IMR-90 (cell line): ENCODE results near the gene PLEKHG5. TPM values are rescaled to one million over a fixed set of nuclear protein-coding genes. Genes with fewer than 3 reads are reported as not detected.
A peak's percentile ranks its signal among the peaks of the same experiment; 100 is the strongest.

Experiments
- ATAC-seq: fragments of 200-7000 bp; cut with Tn5 transposase; 2 replicates; pipeline ENCODE4 v1.9.1; 2020; ENCODE audit warnings: low read depth, mild to moderate bottlenecking, moderate library complexity
- BruUV-seq: library from RNA; stranded (reverse); fragments of 400-500 nt; replicated peaks from 2 replicates; lab custom pipeline; 2021; lab: Mats Ljungman, UMichigan
- CTCF ChIA-PET: fragments of 300-600 bp; formaldehyde crosslinking; extraction: SDS; loops from one replicate; lab custom pipeline; 2021; ENCODE audit warnings: antibody characterized with exemption; lab: Yijun Ruan, JAX
- POLR2A ChIA-PET: fragments of 300-600 bp; sonication (Branson Sonifier 250); formaldehyde crosslinking; loops from one replicate; lab custom pipeline; 2022; ENCODE audit warnings: antibody characterized with exemption; ENCODE audit not compliant: unreplicated experiment; lab: Charles Lee
- DNase-seq: peaks from one replicate; pipeline ENCODE4 v3.0.0; 2013
- H2AFZ ChIP-seq: replicated peaks from 2 replicates; pipeline ENCODE3; 2013; ENCODE audit warnings: low read length, mild to moderate bottlenecking; ENCODE audit not compliant: poor library complexity
- H2AK5ac ChIP-seq: 2 replicates; pipeline ENCODE4 v1.6.1; 2013; ENCODE audit warnings: low read depth, low read length, inconsistent platforms
- H2AK9ac ChIP-seq: replicated peaks from 2 replicates; pipeline ENCODE3; 2013; ENCODE audit warnings: mild to moderate bottlenecking, low read depth, low read length, moderate library complexity; ENCODE audit not compliant: poor library complexity
- H2BK120ac ChIP-seq: 2 replicates; pipeline ENCODE4 v1.6.1; 2013; ENCODE audit warnings: low read depth, low read length, inconsistent platforms
- H2BK15ac ChIP-seq: 3 replicates; pipeline ENCODE4 v1.6.1; 2013; ENCODE audit warnings: low read depth, low read length, inconsistent platforms
- H2BK20ac ChIP-seq: 2 replicates; pipeline ENCODE4 v1.6.1; 2013; ENCODE audit warnings: low read depth, mild to moderate bottlenecking, inconsistent platforms, low read length, moderate library complexity
- H2BK5ac ChIP-seq: 2 replicates; pipeline ENCODE4 v1.6.1; 2013; ENCODE audit warnings: mild to moderate bottlenecking, low read depth, low read length, inconsistent platforms; ENCODE audit not compliant: poor library complexity, severe bottlenecking
- H3K14ac ChIP-seq: replicated peaks from 2 replicates; pipeline ENCODE4 v1.6.1; 2013; ENCODE audit warnings: low read depth, low read length, inconsistent platforms
- H3K18ac ChIP-seq: 2 replicates; pipeline ENCODE4 v1.6.1; 2013; ENCODE audit warnings: low read depth, low read length, control low read depth
- H3K23ac ChIP-seq: 2 replicates; pipeline ENCODE4 v1.6.1; 2013; ENCODE audit warnings: low read depth, low read length, inconsistent platforms
- H3K27ac ChIP-seq: 2 replicates; pipeline ENCODE4 v1.5.1; 2013; ENCODE audit warnings: mild to moderate bottlenecking, control low read depth, low read length; ENCODE audit not compliant: insufficient read depth
- H3K27me3 ChIP-seq: 2 replicates; pipeline ENCODE4 v1.6.1; 2013; ENCODE audit warnings: low read length; ENCODE audit not compliant: control insufficient read depth, insufficient read depth
- H3K36me3 ChIP-seq: 2 replicates; pipeline ENCODE4 v1.6.1; 2013; ENCODE audit warnings: low read length, mixed read lengths; ENCODE audit not compliant: control insufficient read depth, insufficient read depth
- H3K4ac ChIP-seq: 2 replicates; pipeline ENCODE4 v1.6.1; 2013; ENCODE audit warnings: low read depth, low read length, inconsistent platforms
- H3K4me1 ChIP-seq: 2 replicates; pipeline ENCODE4 v1.6.1; 2013; ENCODE audit warnings: low read length, mixed read lengths; ENCODE audit not compliant: control insufficient read depth, insufficient read depth
- H3K4me2 ChIP-seq: 2 replicates; pipeline ENCODE4 v1.6.1; 2013; ENCODE audit warnings: low read depth, mild to moderate bottlenecking, control low read depth, low read length, moderate library complexity
- H3K4me3 ChIP-seq: 2 replicates; pipeline ENCODE4 v1.5.1; 2013; ENCODE audit warnings: low read depth, mild to moderate bottlenecking, control low read depth, low read length, moderate library complexity; ENCODE audit not compliant: insufficient read depth
- H3K56ac ChIP-seq: 2 replicates; pipeline ENCODE4 v1.6.1; 2013; ENCODE audit warnings: low read length, inconsistent platforms; ENCODE audit not compliant: insufficient read depth; ENCODE audit errors: extremely low read depth
- H3K79me1 ChIP-seq, 2 experiments: 2 replicates each; pipeline ENCODE4 v1.6.1; 2013; ENCODE audit warnings: low read length in 2 of 2, inconsistent platforms in 1 of 2, low read depth in 1 of 2
- H3K9ac ChIP-seq: 2 replicates; pipeline ENCODE4 v1.6.1; 2013; ENCODE audit warnings: low read depth, low read length, control low read depth
- H3K9me1 ChIP-seq: 2 replicates; pipeline ENCODE4 v1.6.1; 2013; ENCODE audit warnings: low read length, inconsistent platforms; ENCODE audit not compliant: insufficient read depth
- H3K9me3 ChIP-seq: 2 replicates; pipeline ENCODE4 v1.6.1; 2013; ENCODE audit warnings: low read length; ENCODE audit not compliant: control insufficient read depth, insufficient read depth
- H4K20me1 ChIP-seq: 2 replicates; pipeline ENCODE4 v1.6.1; 2013; ENCODE audit warnings: low read length, inconsistent platforms; ENCODE audit not compliant: insufficient read depth
- H4K5ac ChIP-seq: 2 replicates; pipeline ENCODE4 v1.6.1; 2013; ENCODE audit warnings: mild to moderate bottlenecking, low read depth, low read length, control low read depth
- H4K8ac ChIP-seq, 2 experiments: 2 replicates each; pipeline ENCODE4 v1.6.1; 2013; ENCODE audit warnings: low read depth in 2 of 2, low read length in 2 of 2, control low read depth in 1 of 2, inconsistent platforms in 1 of 2
- H4K91ac ChIP-seq: 2 replicates; pipeline ENCODE4 v1.6.1; 2013; ENCODE audit warnings: low read depth, low read length, inconsistent platforms; ENCODE audit not compliant: insufficient read depth
- BHLHE40 ChIP-seq: fragments of 150-350 bp; IDR thresholded peaks from 2 replicates; pipeline ENCODE4 v1.6.1; 2016; ENCODE audit warnings: mild to moderate bottlenecking, low read depth, low read length
- CEBPB ChIP-seq: IDR thresholded peaks from 2 replicates; pipeline ENCODE4 v1.6.1; 2012; ENCODE audit warnings: low read depth, low read length, improper control_type of control experiment
- CHD1 ChIP-seq: IDR thresholded peaks from 2 replicates; pipeline ENCODE4 v1.6.1; 2012; ENCODE audit warnings: low read depth, low read length, improper control_type of control experiment
- FOS ChIP-seq: fragments of 150-350 bp; IDR thresholded peaks from 2 replicates; pipeline ENCODE4 v1.6.1; 2016; ENCODE audit warnings: low read depth, low read length
- MAFK ChIP-seq: IDR thresholded peaks from 2 replicates; pipeline ENCODE4 v1.6.1; 2012; ENCODE audit warnings: low read depth, low read length, improper control_type of control experiment
- MAZ ChIP-seq: IDR thresholded peaks from 2 replicates; pipeline ENCODE4 v1.6.1; 2012; ENCODE audit warnings: low read depth, mild to moderate bottlenecking, low read length, improper control_type of control experiment, moderate library complexity, borderline replicate concordance
- MXI1 ChIP-seq: IDR thresholded peaks from 2 replicates; pipeline ENCODE4 v1.6.1; 2012; ENCODE audit warnings: low read depth, mild to moderate bottlenecking, low read length, moderate library complexity, borderline replicate concordance
- NFE2L2 ChIP-seq: fragments of 150-350 bp; IDR thresholded peaks from 2 replicates; pipeline ENCODE4 v1.6.1; 2016; ENCODE audit warnings: low read depth, mild to moderate bottlenecking, low read length
- POLR2A ChIP-seq: IDR thresholded peaks from 2 replicates; pipeline ENCODE4 v1.6.1; 2012; ENCODE audit warnings: mild to moderate bottlenecking, low read depth, low read length
- RAD21 ChIP-seq: IDR thresholded peaks from 2 replicates; pipeline ENCODE4 v1.6.1; 2012; ENCODE audit warnings: low read length, improper control_type of control experiment
- RCOR1 ChIP-seq: IDR thresholded peaks from 2 replicates; pipeline ENCODE4 v1.6.1; 2012; ENCODE audit warnings: mild to moderate bottlenecking, low read length, improper control_type of control experiment; ENCODE audit not compliant: insufficient replicate concordance
- RFX5 ChIP-seq: IDR thresholded peaks from 2 replicates; pipeline ENCODE4 v1.8.0; 2012; ENCODE audit warnings: low read depth, mild to moderate bottlenecking, low read length, moderate library complexity
- WGBS, 2 experiments: methylation state at CpG; one replicate each; pipeline versions ENCODE4 v1.1.5 to v1.1.7; 2013; ENCODE audit warnings: missing lambda C conversion rate in 2 of 2; ENCODE audit not compliant: insufficient read length in 1 of 2; ENCODE audit errors: extremely low coverage in 2 of 2; 5-methylcytosine and 5-hydroxymethylcytosine counted together
- dilution Hi-C: fragments of 300-500 bp; cut with HindIII; formaldehyde crosslinking; loops from one replicate; pipeline ENCODE4 v1.14.3; 2018; ENCODE audit warnings: low sequenced_read_pairs; ENCODE audit not compliant: unreplicated experiment
- in situ Hi-C: fragments of 300-500 bp; cut with MboI; formaldehyde crosslinking; loops from 3 replicates; pipeline ENCODE4 v1.14.3; 2019; ENCODE audit warnings: low sequenced_read_pairs, inconsistent platforms, mixed read lengths
- intact Hi-C: fragments of 100-400 bp; cut with micrococcal nuclease; formaldehyde crosslinking; loops from 2 replicates; pipeline ENCODE4 v1.10.0; 2022
- polyA plus RNA-seq, 3 experiments: library from polyadenylated mRNA; depleted of rRNA; stranded (reverse); fragments of >200 nt; gene quantifications; 2 replicates each; pipeline ENCODE4 v1.2.3, GENCODE V29; 2012; ENCODE audit warnings: low replicate concordance in 1 of 3
- total RNA-seq: library from RNA; depleted of rRNA; stranded (reverse); fragments of >200 nt; gene quantifications from 2 replicates; pipeline ENCODE4 v1.2.3, GENCODE V29; 2012
- TF ChIP-seq, protein P1 (sequence below): fragments of 150-350 bp; IDR thresholded peaks from 2 replicates; pipeline ENCODE4 v1.6.1; 2017; ENCODE audit warnings: mild to moderate bottlenecking, antibody characterized with exemption, low read length, low read depth
- TF ChIP-seq, protein P2 (sequence below): fragments of 150-350 bp; IDR thresholded peaks from 2 replicates; pipeline ENCODE4 v1.6.1; 2016; ENCODE audit warnings: low read depth, mild to moderate bottlenecking, low read length, moderate library complexity, borderline replicate concordance
- TF ChIP-seq, protein P3 (sequence below): conservative IDR thresholded peaks from 2 replicates; pipeline ENCODE4 v1.5.1; 2012; ENCODE audit warnings: mild to moderate bottlenecking, low read depth, low read length, improper control_type of control experiment

The PLEKHG5 gene
- total and polyA plus RNA-seq, 2 of the 4 experiments (the other 2 are of a cell fraction), result 4.8 to 11.6 TPM

DNA sequence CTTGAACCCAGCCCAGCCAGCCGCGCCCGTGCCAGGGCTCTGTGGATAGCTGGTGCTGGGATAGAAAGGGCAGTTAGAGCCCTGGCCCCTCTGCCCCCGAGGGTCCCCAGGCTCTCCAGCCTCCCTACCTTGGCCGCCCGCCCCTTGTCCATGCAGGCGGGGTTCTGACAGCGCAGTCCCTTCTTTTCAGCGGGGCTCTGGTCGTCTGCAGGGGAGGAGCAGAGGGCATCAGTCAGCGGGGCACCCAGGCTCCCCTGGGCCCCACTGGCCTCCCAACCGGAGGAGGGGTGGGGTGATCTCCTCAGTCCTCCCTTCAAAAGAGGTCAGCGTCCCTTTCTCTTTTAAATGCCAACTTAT, 4.9 kb upstream of the PLEKHG5 start:
- Histone ChIP-seq H2AK5ac (peak overlapping the region; percentile 2; the same call in 1 of the 2 replicates), H4K91ac (no peak overlapping the region), H3K9me3 (no peaks in the 10 kb centered on the region), H3K4me3 (peak overlapping the region; percentile 78), H3K4me2 (peak overlapping the region; percentile 89), H3K79me1 (peaks cover 0 to 8% of the 10 kb centered on the region in 2 experiments; a peak in 1 of 4 replicates), H3K9me1 (0 out of 2 replicates have a peak, but pooled peaks cover 2% of the 10 kb centered on the region), H2BK15ac (no peak overlapping the region), H3K18ac (no peak overlapping the region), H4K8ac (no peak overlapping the region), H3K4me1 (peaks cover 17% of the 10 kb centered on the region), H3K27me3 (peaks cover 6% of the 10 kb centered on the region), H2BK120ac (no peak overlapping the region), H2AFZ (peak overlapping the region; percentile 15), H4K20me1 (no peaks in the 10 kb centered on the region), H3K9ac (0 out of 2 replicates have a peak overlapping the region, but pooled peaks have one; percentile 82), H3K27ac (no peak overlapping the region), H3K14ac (no peak overlapping the region), H4K5ac (no peak overlapping the region), H3K36me3 (no peaks in the 10 kb centered on the region), H2BK5ac (no peak overlapping the region), H2BK20ac (no peak overlapping the region), H3K56ac (no peak overlapping the region), H3K4ac (no peak overlapping the region), H2AK9ac (peak overlapping the region; percentile 88), H3K23ac (no peak overlapping the region)
- dilution Hi-C loops, result no loop called here
- no CpG with 5 or more reads among the region's 13 CpGs for WGBS, 2 experiments
- in situ Hi-C loops, result loop anchor here (10.0 kb wide), 1 partner anchor 148 kb away; no protein-coding TSS in a partner anchor
- intact Hi-C loops, result no loop called here
- TF ChIP-seq, protein P1, sequence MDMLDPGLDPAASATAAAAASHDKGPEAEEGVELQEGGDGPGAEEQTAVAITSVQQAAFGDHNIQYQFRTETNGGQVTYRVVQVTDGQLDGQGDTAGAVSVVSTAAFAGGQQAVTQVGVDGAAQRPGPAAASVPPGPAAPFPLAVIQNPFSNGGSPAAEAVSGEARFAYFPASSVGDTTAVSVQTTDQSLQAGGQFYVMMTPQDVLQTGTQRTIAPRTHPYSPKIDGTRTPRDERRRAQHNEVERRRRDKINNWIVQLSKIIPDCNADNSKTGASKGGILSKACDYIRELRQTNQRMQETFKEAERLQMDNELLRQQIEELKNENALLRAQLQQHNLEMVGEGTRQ, result no peak
- TF ChIP-seq BHLHE40 (no peak), FOS (no peak), MAZ (no peak), POLR2A (no peak), CHD1 (no peak), NFE2L2 (no peak), CEBPB (no peak), RAD21 (no peak), MAFK (no peak), MXI1 (no peak), RCOR1 (no peak), RFX5 (no peak)
- TF ChIP-seq, protein P2, sequence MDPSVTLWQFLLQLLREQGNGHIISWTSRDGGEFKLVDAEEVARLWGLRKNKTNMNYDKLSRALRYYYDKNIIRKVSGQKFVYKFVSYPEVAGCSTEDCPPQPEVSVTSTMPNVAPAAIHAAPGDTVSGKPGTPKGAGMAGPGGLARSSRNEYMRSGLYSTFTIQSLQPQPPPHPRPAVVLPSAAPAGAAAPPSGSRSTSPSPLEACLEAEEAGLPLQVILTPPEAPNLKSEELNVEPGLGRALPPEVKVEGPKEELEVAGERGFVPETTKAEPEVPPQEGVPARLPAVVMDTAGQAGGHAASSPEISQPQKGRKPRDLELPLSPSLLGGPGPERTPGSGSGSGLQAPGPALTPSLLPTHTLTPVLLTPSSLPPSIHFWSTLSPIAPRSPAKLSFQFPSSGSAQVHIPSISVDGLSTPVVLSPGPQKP, result no peak
- TF ChIP-seq, protein P3, sequence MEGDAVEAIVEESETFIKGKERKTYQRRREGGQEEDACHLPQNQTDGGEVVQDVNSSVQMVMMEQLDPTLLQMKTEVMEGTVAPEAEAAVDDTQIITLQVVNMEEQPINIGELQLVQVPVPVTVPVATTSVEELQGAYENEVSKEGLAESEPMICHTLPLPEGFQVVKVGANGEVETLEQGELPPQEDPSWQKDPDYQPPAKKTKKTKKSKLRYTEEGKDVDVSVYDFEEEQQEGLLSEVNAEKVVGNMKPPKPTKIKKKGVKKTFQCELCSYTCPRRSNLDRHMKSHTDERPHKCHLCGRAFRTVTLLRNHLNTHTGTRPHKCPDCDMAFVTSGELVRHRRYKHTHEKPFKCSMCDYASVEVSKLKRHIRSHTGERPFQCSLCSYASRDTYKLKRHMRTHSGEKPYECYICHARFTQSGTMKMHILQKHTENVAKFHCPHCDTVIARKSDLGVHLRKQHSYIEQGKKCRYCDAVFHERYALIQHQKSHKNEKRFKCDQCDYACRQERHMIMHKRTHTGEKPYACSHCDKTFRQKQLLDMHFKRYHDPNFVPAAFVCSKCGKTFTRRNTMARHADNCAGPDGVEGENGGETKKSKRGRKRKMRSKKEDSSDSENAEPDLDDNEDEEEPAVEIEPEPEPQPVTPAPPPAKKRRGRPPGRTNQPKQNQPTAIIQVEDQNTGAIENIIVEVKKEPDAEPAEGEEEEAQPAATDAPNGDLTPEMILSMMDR, result no peak
- ChIA-PET CTCF (no interaction called here), POLR2A (no interaction called here)
- no peak for ATAC-seq
- no TSS peak for BruUV-seq
- no peak for DNase-seq
